ENCODE data around the gene TMEM63A. TPM values are rescaled to one million over a fixed set of nuclear protein-coding genes. Genes with fewer than 3 reads are reported as not detected.

The TMEM63A gene
- total and polyA plus RNA-seq, 5 donors from 2014 or later: 66.9 to 454 (median 70.3) TPM

DNA sequence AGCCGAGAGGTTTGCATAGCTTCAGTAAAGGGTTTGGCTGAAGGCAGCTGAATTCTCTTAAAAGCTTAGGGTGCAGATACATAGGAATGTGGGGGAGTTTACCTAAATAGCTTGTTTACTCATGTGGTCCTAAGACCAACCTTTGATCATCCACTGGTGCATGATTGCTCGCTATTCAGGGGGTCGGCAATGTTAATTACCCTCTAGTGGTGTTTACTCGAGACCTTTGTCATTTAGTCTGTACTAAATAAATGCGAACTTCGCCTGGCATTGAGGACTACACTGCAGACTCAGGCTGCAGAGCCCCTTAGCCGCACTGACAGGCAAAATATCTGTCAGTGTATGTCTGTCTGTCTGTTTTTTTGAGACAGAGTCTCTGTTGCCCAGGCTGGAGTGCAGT is 31.8 kb downstream of the TMEM63A start:
- Histone ChIP-seq H3K4me1 (ENCODE audit: control insufficient read depth, insufficient read depth, low read length, poor library complexity, severe bottlenecking) (peaks cover 26% of the 10 kb centered on the region), H3K4me3 (ENCODE audit: low read depth, low read length) (no peak overlapping the region), H3K27me3 (ENCODE audit: control insufficient read depth, insufficient read depth, low read length) (no peaks in the 10 kb centered on the region), H3K9me3 (ENCODE audit: control insufficient read depth in 2 of 2, low read length in 2 of 2) (no peaks in the 10 kb centered on the region), H3K27ac (ENCODE audit: insufficient read depth, low read length, poor library complexity, severe bottlenecking) (peak overlapping the region; percentile 34), H3K36me3 (ENCODE audit: control insufficient read depth, insufficient read depth, low read length) (peaks cover 92% of the 10 kb centered on the region)
- Mint-ChIP-seq H3K9me3 (peaks cover 0 to 2% (median 0%) of the 10 kb centered on the region in 7 donors), H3K27me3 (no peaks in the 10 kb centered on the region), H3K4me1 (peaks cover 4 to 50% (median 36%) of the 10 kb centered on the region in 4 donors), H3K4me3 (peak overlapping the region in 2 of 4 donors; percentile 5 to 13), H3K36me3 (peaks cover 56% of the 10 kb centered on the region), H3K27ac (peak overlapping the region in 2 of 3 donors; percentile 93 to 96)
- DNase-seq (no peak), ATAC-seq (ENCODE audit: low read depth in 2 of 2) (no peak)

DNA sequence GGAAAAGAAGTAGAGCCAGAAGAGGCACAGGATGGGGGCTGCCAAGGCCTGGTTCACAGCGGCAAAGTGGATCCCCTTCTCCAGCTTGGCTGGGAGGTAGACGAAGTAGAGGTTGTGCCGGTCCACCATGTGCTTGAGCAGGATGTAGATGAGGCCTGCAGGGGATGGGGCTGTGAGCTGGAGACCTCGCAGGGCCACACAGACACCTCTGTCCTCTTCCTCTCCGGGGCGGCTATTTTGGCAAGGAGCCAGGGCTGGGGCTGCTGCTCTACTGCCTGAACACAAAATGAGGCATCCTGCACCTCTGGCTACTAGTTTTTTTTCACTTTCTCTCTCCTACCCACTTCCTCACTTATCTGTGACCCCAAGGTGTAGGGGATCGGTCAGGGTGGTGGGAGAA is 32.3 kb downstream of the TMEM63A start:
- Histone ChIP-seq H3K4me1 (ENCODE audit: control insufficient read depth, insufficient read depth, low read length, poor library complexity, severe bottlenecking) (peaks cover 26% of the 10 kb centered on the region), H3K9me3 (ENCODE audit: control insufficient read depth in 2 of 2, low read length in 2 of 2) (no peaks in the 10 kb centered on the region), H3K27ac (ENCODE audit: insufficient read depth, low read length, poor library complexity, severe bottlenecking) (peak overlapping the region; percentile 34), H3K27me3 (ENCODE audit: control insufficient read depth, insufficient read depth, low read length) (no peaks in the 10 kb centered on the region), H3K36me3 (ENCODE audit: control insufficient read depth, insufficient read depth, low read length) (peaks cover 88% of the 10 kb centered on the region), H3K4me3 (ENCODE audit: low read depth, low read length) (no peak overlapping the region)
- DNase-seq: peak in 1 of 3 donors; percentile 32
- Mint-ChIP-seq H3K4me1 (peaks cover 4 to 49% (median 36%) of the 10 kb centered on the region in 4 donors), H3K36me3 (peaks cover 53% of the 10 kb centered on the region), H3K27me3 (no peaks in the 10 kb centered on the region), H3K27ac (peak overlapping the region; percentile 85 to 96 (median 93)), H3K9me3 (peaks cover 0 to 2% (median 0%) of the 10 kb centered on the region in 7 donors), H3K4me3 (peak overlapping the region in 3 of 4 donors; percentile 5 to 43 (median 29))
- peak in 1 of 2 donors; percentile 20 for ATAC-seq (ENCODE audit: low read depth in 2 of 2)

DNA sequence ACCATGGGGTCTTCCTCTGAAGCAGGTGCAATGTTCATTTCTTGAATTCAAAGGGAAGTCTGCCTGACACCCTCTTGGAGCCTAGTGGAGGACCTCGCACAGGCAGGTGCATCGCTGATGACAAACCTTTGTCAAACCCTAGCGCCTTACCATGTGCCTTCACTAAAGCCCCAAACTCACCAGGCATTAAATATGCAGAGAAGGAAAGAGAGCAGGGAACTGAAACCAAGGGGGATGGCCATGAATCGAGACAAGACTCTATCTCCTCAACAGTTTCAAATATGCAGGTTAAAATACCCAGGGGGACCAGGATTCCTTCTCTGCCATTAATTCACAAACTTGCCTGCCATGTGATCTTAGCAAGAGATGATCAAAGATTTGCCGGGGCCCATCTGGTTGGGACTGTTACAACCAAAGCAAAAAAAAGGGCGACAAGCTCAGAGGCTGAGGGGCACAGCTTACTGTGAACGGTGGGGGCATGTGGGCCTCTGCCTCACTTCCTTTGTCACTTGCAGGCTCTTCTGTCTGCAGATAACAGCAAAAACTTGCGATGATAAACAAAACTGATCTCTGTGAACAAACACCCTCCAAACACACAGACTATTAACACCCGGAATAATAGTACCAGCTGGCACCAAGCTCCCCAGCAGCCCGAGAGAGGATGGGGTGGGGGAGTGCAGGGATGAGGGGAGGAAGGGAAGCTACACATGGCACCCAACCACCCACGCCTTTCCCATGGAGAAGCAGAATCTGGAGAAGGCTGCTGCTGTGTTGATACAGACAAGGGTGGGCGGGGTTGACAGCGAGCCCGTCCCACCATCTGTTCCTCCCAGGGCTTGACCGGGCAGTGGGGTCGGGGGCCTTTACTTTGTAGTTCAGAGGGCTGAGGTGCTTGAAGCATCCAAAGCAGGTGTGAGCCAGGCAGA is 33.9 kb downstream of the TMEM63A start:
- H3K4me1 ChIP-seq (ENCODE audit: control insufficient read depth, insufficient read depth, low read length, poor library complexity, severe bottlenecking): peaks cover 26% of the 10 kb centered on the region
- peaks cover 71% of the 10 kb centered on the region for H3K36me3 ChIP-seq (ENCODE audit: control insufficient read depth, insufficient read depth, low read length)
- peak overlapping the region; percentile 95 to 97 (median 96) for H3K27ac Mint-ChIP-seq
- H3K4me1 Mint-ChIP-seq: peaks cover 0 to 53% (median 31%) of the 10 kb centered on the region in 4 donors
- no peaks in the 10 kb centered on the region for H3K27me3 Mint-ChIP-seq
- H3K36me3 Mint-ChIP-seq: peaks cover 38% of the 10 kb centered on the region
- ATAC-seq (ENCODE audit: low read depth in 2 of 2): peak; percentile 63 to 73
- H3K27me3 ChIP-seq (ENCODE audit: control insufficient read depth, insufficient read depth, low read length): no peaks in the 10 kb centered on the region
- H3K9me3 ChIP-seq (ENCODE audit: control insufficient read depth in 2 of 2, low read length in 2 of 2): no peaks in the 10 kb centered on the region
- H3K4me3 ChIP-seq (ENCODE audit: low read depth, low read length): no peak overlapping the region
- peaks cover 0 to 2% (median 0%) of the 10 kb centered on the region in 7 donors for H3K9me3 Mint-ChIP-seq
- peak overlapping the region in 3 of 4 donors; percentile 15 to 79 (median 62) for H3K4me3 Mint-ChIP-seq
- DNase-seq: peak in 1 of 3 donors; percentile 54
- H3K27ac ChIP-seq (ENCODE audit: insufficient read depth, low read length, poor library complexity, severe bottlenecking): peak overlapping the region; percentile 53

DNA sequence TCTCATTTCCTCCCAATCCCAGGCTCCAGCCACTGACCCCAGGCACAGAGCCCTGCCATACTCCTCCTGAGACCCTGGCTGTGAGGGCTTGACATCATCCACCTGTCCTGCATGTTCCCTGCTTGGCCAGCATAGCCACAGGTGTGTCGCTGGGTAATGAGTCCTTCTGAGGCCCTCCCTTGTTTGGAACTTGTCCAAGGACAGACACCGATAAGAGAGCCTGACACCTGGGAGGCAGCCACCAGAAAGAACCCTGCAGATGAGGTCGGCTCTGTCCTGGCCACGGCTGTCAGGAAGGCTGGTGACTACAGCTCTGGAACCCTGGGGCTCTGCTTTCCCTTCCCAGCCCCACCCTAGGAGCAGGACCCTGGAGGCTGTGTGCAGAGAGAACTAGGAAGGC is 34.6 kb downstream of the TMEM63A start:
- H3K4me3 Mint-ChIP-seq: peak overlapping the region in 2 of 4 donors; percentile 62 to 79
- peaks cover 26% of the 10 kb centered on the region for H3K4me1 ChIP-seq (ENCODE audit: control insufficient read depth, insufficient read depth, low read length, poor library complexity, severe bottlenecking)
- no peaks in the 10 kb centered on the region for H3K9me3 ChIP-seq (ENCODE audit: control insufficient read depth in 2 of 2, low read length in 2 of 2)
- peaks cover 0 to 2% (median 0%) of the 10 kb centered on the region in 7 donors for H3K9me3 Mint-ChIP-seq
- no peak for ATAC-seq (ENCODE audit: low read depth in 2 of 2)
- H3K36me3 Mint-ChIP-seq: peaks cover 36% of the 10 kb centered on the region
- no peak overlapping the region for H3K4me3 ChIP-seq (ENCODE audit: low read depth, low read length)
- H3K27ac ChIP-seq (ENCODE audit: insufficient read depth, low read length, poor library complexity, severe bottlenecking): peak overlapping the region; percentile 37
- peak overlapping the region in 2 of 3 donors; percentile 95 to 97 for H3K27ac Mint-ChIP-seq
- no peaks in the 10 kb centered on the region for H3K27me3 Mint-ChIP-seq
- H3K36me3 ChIP-seq (ENCODE audit: control insufficient read depth, insufficient read depth, low read length): peaks cover 64% of the 10 kb centered on the region
- peaks cover 0 to 57% (median 33%) of the 10 kb centered on the region in 4 donors for H3K4me1 Mint-ChIP-seq
- DNase-seq: no peak
- H3K27me3 ChIP-seq (ENCODE audit: control insufficient read depth, insufficient read depth, low read length): no peaks in the 10 kb centered on the region

DNA sequence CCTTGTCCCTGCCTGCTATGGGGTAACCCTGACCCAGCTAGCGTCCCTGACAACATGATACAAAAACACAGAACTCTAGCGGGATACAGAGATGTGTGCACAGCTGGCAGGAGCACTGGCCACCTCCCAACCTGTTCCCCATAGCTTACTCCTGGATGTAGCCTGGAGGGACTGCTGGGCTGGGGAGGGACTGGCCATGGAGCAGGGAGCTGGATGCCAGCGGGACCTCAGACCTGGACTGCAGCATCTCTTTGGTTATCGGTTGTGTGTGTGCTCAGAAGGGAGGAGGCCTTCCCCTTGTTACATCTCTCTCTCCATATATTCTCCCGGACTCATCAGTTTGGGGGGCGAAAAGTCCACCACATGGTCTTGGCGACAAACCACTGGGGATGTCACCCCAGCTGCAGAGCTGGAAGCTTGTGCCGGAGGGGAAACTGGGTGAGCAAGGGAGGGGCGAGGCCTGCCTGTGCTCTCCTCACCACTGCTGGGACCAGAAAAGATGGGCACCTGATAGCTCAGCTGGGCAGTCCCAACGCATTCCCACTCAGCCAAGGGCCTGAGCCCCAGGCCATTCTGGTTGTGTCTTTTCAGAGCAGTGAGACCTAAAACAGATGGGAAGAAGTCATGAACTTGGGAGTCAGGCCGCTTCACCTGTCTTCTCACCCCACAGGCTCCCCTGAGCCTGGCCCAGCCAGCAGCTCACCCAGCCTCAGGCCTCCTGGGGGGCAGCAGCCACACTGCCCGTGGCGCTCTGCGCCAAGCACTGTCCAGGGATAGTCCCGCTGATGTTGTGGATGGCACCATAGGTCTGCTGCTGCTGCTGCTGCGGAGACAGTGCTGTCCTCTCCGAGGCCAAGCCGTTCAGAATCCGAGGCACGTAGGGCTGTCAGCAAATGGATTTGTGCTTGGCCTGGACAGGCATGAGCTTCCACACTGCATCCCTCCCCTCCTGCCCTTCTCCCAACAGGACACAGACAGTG is 35.6 kb downstream of the TMEM63A start:
- ATAC-seq (ENCODE audit: low read depth in 2 of 2): no peak
- Mint-ChIP-seq H3K36me3 (peaks cover 27% of the 10 kb centered on the region), H3K27ac (peak overlapping the region; percentile 26 to 62 (median 29)), H3K4me3 (no peak overlapping the region), H3K9me3 (peaks cover 0 to 2% (median 0%) of the 10 kb centered on the region in 7 donors), H3K4me1 (peaks cover 0 to 61% (median 26%) of the 10 kb centered on the region in 4 donors), H3K27me3 (no peaks in the 10 kb centered on the region)
- Histone ChIP-seq H3K36me3 (ENCODE audit: control insufficient read depth, insufficient read depth, low read length) (peaks cover 55% of the 10 kb centered on the region), H3K4me1 (ENCODE audit: control insufficient read depth, insufficient read depth, low read length, poor library complexity, severe bottlenecking) (peaks cover 33% of the 10 kb centered on the region), H3K9me3 (ENCODE audit: control insufficient read depth in 2 of 2, low read length in 2 of 2) (no peaks in the 10 kb centered on the region), H3K27ac (ENCODE audit: insufficient read depth, low read length, poor library complexity, severe bottlenecking) (no peak overlapping the region), H3K27me3 (ENCODE audit: control insufficient read depth, insufficient read depth, low read length) (no peaks in the 10 kb centered on the region), H3K4me3 (ENCODE audit: low read depth, low read length) (no peak overlapping the region)
- DNase-seq: no peak

DNA sequence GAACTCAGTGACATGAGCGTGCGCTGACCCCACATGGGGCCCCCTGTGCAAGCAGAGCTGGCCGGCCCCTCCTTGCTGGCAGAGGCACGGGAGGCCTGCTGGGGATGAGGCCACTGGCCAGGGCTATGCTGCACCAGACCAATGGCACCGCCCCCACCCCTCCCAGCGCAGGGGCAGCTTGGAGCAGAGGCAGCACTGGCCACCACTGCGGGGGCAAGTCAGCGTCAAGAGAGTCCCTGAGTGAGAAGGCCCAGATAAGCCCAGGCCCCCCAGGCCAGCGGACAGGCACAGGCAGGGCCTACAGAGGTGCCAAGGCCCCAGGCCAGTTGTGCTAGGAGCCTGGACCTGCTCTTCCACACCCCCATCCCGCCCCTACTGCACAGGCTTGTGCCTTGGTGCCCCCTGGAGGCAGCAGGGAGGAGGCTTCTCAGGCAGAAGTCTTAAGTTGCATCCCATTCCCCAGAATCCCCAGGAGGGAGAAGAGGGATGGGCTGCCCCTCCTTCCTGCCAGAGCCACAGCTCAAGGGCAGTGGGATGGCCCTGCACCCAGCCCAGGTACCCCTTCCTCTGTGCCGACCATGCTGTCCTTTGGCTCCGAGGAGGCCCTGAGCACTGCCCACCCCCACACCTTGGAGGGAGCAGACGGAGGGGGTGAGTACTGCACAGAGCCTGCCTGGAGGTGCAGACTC is 36.5 kb downstream of the TMEM63A start:
- H3K27me3 Mint-ChIP-seq: no peaks in the 10 kb centered on the region
- Histone ChIP-seq H3K36me3 (ENCODE audit: control insufficient read depth, insufficient read depth, low read length) (peaks cover 47% of the 10 kb centered on the region), H3K27me3 (ENCODE audit: control insufficient read depth, insufficient read depth, low read length) (no peaks in the 10 kb centered on the region), H3K9me3 (ENCODE audit: control insufficient read depth in 2 of 2, low read length in 2 of 2) (no peaks in the 10 kb centered on the region), H3K4me3 (ENCODE audit: low read depth, low read length) (no peak overlapping the region), H3K4me1 (ENCODE audit: control insufficient read depth, insufficient read depth, low read length, poor library complexity, severe bottlenecking) (peaks cover 33% of the 10 kb centered on the region), H3K27ac (ENCODE audit: insufficient read depth, low read length, poor library complexity, severe bottlenecking) (no peak overlapping the region)
- peaks cover 21% of the 10 kb centered on the region for H3K36me3 Mint-ChIP-seq
- H3K4me1 Mint-ChIP-seq: peaks cover 0 to 60% (median 27%) of the 10 kb centered on the region in 4 donors
- peaks cover 0 to 2% (median 0%) of the 10 kb centered on the region in 7 donors for H3K9me3 Mint-ChIP-seq
- ATAC-seq (ENCODE audit: low read depth in 2 of 2): no peak
- peak in 2 of 3 donors; percentile 35 to 49 for DNase-seq
- H3K27ac Mint-ChIP-seq: peak overlapping the region in 1 of 3 donors; percentile 56
- peak overlapping the region in 1 of 4 donors; percentile 35 for H3K4me3 Mint-ChIP-seq
